ENCODE data around the gene TGFBI. TPM values are rescaled to one million over a fixed set of nuclear protein-coding genes. Genes with fewer than 3 reads are reported as not detected.

Gene TGFBI
- total and polyA plus RNA-seq, 12 donors = 26.8 to 200 (median 104) TPM

- H3K36me3 ChIP-seq (replicated peaks in 1 of 2) = no peaks in the 10 kb centered on the region
- 48 to 70% (median 63%) methylated on average over 1 of the region's 1 CpG for WGBS, 4 donors
- no peaks in the 10 kb centered on the region for H3K9me3 ChIP-seq (replicated peaks in 1 of 3)
- no peak overlapping the region for H3K27ac ChIP-seq
- intact Hi-C loops (cut with DNase I) = no loop called here
- no peaks in the 10 kb centered on the region for H3K4me1 ChIP-seq (replicated peaks in 1 of 2)
- no peaks in the 10 kb centered on the region for H3K27me3 ChIP-seq
- DNase-seq = no peak
- TF ChIP-seq POLR2A (IDR thresholded peaks at IDR 0.05) (no peak), CTCF (IDR thresholded peaks at IDR 0.05) (no peak)
- H3K4me3 ChIP-seq = no peak overlapping the region
These were observed 48.2 kb upstream of the TGFBI start for GRCh38 chr5:135980620-135981019.

GRCh38 chr5:135985951-135986350, 42.8 kb upstream of the TGFBI start:
- TF ChIP-seq CTCF (IDR thresholded peaks at IDR 0.05) (no peak), POLR2A (IDR thresholded peaks at IDR 0.05) (no peak)
- WGBS, 4 donors = 43 to 58% (median 52%) methylated on average over 1 of the region's 1 CpG
- Histone ChIP-seq H3K9me3 (replicated peaks in 1 of 3) (no peaks in the 10 kb centered on the region), H3K4me1 (replicated peaks in 1 of 2) (no peaks in the 10 kb centered on the region), H3K4me3 (no peak overlapping the region), H3K27ac (no peak overlapping the region), H3K36me3 (replicated peaks in 1 of 2) (no peaks in the 10 kb centered on the region), H3K27me3 (no peaks in the 10 kb centered on the region)
- intact Hi-C loops (cut with DNase I) = no loop called here
- no peak for DNase-seq

- Histone ChIP-seq H3K4me1 (replicated peaks in 1 of 2) (no peaks in the 10 kb centered on the region), H3K9me3 (replicated peaks in 1 of 3) (no peaks in the 10 kb centered on the region), H3K36me3 (replicated peaks in 1 of 2) (no peaks in the 10 kb centered on the region), H3K4me3 (no peak overlapping the region), H3K27me3 (no peaks in the 10 kb centered on the region), H3K27ac (no peak overlapping the region)
- intact Hi-C loops (cut with DNase I) = no loop called here
- TF ChIP-seq POLR2A (IDR thresholded peaks at IDR 0.05) = no peak
- no peak for TF ChIP-seq CTCF (IDR thresholded peaks at IDR 0.05)
- no peak for DNase-seq
- 70 to 88% (median 84%) methylated on average over 3 of the region's 3 CpGs for WGBS, 4 donors
These were observed 42.4 kb upstream of the TGFBI start for GRCh38 chr5:135986401-135986800.

- intact Hi-C loops (cut with DNase I) = no loop called here
- H3K4me1 ChIP-seq (replicated peaks in 1 of 2) = no peaks in the 10 kb centered on the region
- no peaks in the 10 kb centered on the region for H3K36me3 ChIP-seq (replicated peaks in 1 of 2)
- H3K9me3 ChIP-seq (replicated peaks in 1 of 3) = no peaks in the 10 kb centered on the region
- no peak overlapping the region for H3K27ac ChIP-seq
- DNase-seq = no peak
- TF ChIP-seq POLR2A (IDR thresholded peaks at IDR 0.05) (no peak), CTCF (IDR thresholded peaks at IDR 0.05) (no peak)
- no peak overlapping the region for H3K4me3 ChIP-seq
- no peaks in the 10 kb centered on the region for H3K27me3 ChIP-seq
- WGBS, 4 donors = 63 to 70% (median 66%) methylated on average over 3 of the region's 3 CpGs
These were observed 41.8 kb upstream of the TGFBI start for GRCh38 chr5:135986891-135987401.

All from adrenal gland (tissue), 12 donors.